GM23338 (cell line): ENCODE results near the gene TCERG1L.

ENCODE experiments used
- CREB1 ChIP-seq: fragments of 250-450 bp; sonication (Bioruptor Pico); IDR thresholded peaks from 2 replicates; pipeline ENCODE4 v1.5.0; 2020; ENCODE audit warnings: low read depth, mild to moderate bottlenecking, moderate library complexity
- CTCF ChIP-seq, 2 experiments: fragments of 200-600 bp in 1 of 2; sonication (generic) in 1 of 2; conservative IDR thresholded peaks; 2 replicates each; pipeline versions ENCODE4 v1.5.1 to v1.6.1; 2016 to 2017; ENCODE audit warnings: antibody characterized with exemption in 2 of 2, low read depth in 2 of 2, mild to moderate bottlenecking in 2 of 2, moderate library complexity in 1 of 2
- EZH2 ChIP-seq: fragments of 200-600 bp; sonication (generic); IDR thresholded peaks from one replicate; pipeline ENCODE4 v1.8.0; 2017; ENCODE audit warnings: antibody characterized with exemption, mild to moderate bottlenecking, low read depth; ENCODE audit not compliant: unreplicated experiment
- EZH2phosphoT487 ChIP-seq: fragments of 200-600 bp; sonication (generic); IDR thresholded peaks from one replicate; pipeline ENCODE4 v1.8.1; 2018; ENCODE audit warnings: antibody characterized with exemption; ENCODE audit not compliant: unreplicated experiment
- JUNB ChIP-seq: IDR thresholded peaks from one replicate; pipeline ENCODE4 v1.6.1; 2016; ENCODE audit warnings: antibody characterized with exemption; ENCODE audit not compliant: unreplicated experiment
- NANOG ChIP-seq: IDR thresholded peaks from 2 replicates; pipeline ENCODE4 v1.6.1; 2016; ENCODE audit warnings: antibody characterized with exemption, borderline replicate concordance
- POLR2AphosphoS5 ChIP-seq: IDR thresholded peaks from 2 replicates; pipeline ENCODE4 v1.6.1; 2016; ENCODE audit warnings: antibody characterized with exemption, low read depth
- STAT1 ChIP-seq: IDR thresholded peaks from one replicate; pipeline ENCODE4 v1.6.1; 2016; ENCODE audit warnings: antibody characterized with exemption; ENCODE audit not compliant: unreplicated experiment
- ZNF331 ChIP-seq: fragments of 250-450 bp; sonication (Bioruptor Pico); IDR thresholded peaks from 2 replicates; pipeline ENCODE4 v1.5.0; 2020; ENCODE audit warnings: low read depth, mild to moderate bottlenecking, moderate library complexity
- TF ChIP-seq, protein P1 (sequence below): IDR thresholded peaks from one replicate; pipeline ENCODE4 v1.6.1; 2018; ENCODE audit warnings: antibody characterized with exemption; ENCODE audit not compliant: unreplicated experiment
- TF ChIP-seq, protein P2 (sequence below): IDR thresholded peaks from 2 replicates; pipeline ENCODE4 v1.6.1; 2016; ENCODE audit warnings: antibody characterized with exemption

DNA sequence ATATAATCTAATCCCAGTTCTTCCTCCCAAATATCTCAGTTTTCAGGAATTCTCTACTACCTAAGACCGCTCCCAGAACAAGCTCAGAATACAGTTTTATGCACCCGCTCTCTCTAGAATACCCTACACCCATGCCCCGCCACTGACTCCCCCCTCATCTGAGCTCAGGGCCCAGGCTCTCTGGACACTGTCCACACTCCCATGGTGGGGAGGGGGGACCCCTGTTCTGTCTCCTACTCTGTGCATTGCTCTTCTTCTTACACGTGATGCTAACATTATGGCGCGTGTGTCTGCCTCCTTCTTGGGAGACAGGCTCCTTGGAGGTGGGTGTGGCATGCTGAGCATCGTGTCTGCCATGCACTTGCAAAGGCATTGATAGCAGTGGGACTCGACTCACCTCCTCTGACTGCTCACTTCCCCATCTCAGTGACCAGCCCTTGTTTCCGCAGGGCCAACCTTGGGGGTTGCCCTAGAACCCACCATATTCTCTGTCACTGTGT is 127.9 kb downstream of the TCERG1L start:
- no peak for TF ChIP-seq EZH2phosphoT487
- no peak for TF ChIP-seq CTCF (conservative IDR thresholded peaks at IDR 0.05; ENCODE audit: low read depth in 2 of 2)
- no peak for TF ChIP-seq EZH2
- TF ChIP-seq, protein P1, sequence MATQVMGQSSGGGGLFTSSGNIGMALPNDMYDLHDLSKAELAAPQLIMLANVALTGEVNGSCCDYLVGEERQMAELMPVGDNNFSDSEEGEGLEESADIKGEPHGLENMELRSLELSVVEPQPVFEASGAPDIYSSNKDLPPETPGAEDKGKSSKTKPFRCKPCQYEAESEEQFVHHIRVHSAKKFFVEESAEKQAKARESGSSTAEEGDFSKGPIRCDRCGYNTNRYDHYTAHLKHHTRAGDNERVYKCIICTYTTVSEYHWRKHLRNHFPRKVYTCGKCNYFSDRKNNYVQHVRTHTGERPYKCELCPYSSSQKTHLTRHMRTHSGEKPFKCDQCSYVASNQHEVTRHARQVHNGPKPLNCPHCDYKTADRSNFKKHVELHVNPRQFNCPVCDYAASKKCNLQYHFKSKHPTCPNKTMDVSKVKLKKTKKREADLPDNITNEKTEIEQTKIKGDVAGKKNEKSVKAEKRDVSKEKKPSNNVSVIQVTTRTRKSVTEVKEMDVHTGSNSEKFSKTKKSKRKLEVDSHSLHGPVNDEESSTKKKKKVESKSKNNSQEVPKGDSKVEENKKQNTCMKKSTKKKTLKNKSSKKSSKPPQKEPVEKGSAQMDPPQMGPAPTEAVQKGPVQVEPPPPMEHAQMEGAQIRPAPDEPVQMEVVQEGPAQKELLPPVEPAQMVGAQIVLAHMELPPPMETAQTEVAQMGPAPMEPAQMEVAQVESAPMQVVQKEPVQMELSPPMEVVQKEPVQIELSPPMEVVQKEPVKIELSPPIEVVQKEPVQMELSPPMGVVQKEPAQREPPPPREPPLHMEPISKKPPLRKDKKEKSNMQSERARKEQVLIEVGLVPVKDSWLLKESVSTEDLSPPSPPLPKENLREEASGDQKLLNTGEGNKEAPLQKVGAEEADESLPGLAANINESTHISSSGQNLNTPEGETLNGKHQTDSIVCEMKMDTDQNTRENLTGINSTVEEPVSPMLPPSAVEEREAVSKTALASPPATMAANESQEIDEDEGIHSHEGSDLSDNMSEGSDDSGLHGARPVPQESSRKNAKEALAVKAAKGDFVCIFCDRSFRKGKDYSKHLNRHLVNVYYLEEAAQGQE, result no peak
- no peak for TF ChIP-seq CREB1
- no peak for TF ChIP-seq POLR2AphosphoS5
- no peak for TF ChIP-seq JUNB
- TF ChIP-seq NANOG, result no peak
- no peak for TF ChIP-seq STAT1
- TF ChIP-seq, protein P2, sequence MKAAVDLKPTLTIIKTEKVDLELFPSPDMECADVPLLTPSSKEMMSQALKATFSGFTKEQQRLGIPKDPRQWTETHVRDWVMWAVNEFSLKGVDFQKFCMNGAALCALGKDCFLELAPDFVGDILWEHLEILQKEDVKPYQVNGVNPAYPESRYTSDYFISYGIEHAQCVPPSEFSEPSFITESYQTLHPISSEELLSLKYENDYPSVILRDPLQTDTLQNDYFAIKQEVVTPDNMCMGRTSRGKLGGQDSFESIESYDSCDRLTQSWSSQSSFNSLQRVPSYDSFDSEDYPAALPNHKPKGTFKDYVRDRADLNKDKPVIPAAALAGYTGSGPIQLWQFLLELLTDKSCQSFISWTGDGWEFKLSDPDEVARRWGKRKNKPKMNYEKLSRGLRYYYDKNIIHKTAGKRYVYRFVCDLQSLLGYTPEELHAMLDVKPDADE, result no peak
- TF ChIP-seq ZNF331 (CRISPR knock-in tag), result no peak
